Measurements from ENCODE around the gene KCNK16. TPM values are rescaled to one million over a fixed set of nuclear protein-coding genes. Genes with fewer than 3 reads are reported as not detected.

The KCNK16 gene
- total and polyA plus RNA-seq, 2 donors (not counting 1 experiment from before 2014, with no cell fraction given): not detected

DNA sequence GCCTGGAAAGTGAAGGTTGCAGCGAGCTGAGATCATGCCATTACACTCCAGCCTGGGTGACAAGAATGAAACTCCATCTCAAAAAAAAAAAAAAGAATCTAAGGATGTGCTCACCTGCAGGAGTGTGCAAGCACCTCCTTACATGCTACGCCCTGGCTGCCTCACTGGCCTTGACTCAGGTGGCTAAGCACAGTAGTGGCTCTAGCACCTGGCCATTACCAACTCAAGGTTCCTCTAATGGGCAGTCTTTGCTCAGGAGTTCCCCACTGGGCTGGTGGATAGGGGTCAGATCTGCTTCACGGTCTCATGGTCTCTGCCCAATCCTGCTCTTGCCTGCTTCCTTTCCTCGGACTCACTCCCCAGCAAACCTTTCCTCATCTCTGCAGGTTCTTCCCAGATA is 48.0 kb downstream of the KCNK16 start:
- Histone ChIP-seq H3K4me1 (ENCODE audit: control insufficient read depth in 2 of 2, insufficient read depth in 2 of 2, low read length in 2 of 2) (no peaks in the 10 kb centered on the region), H3K9me3 (ENCODE audit: control extremely low read depth in 1 of 3, control insufficient read depth in 2 of 3, insufficient read depth in 1 of 3, low read length in 2 of 3) (no peaks in the 10 kb centered on the region), H3K4me2 (replicated peaks; ENCODE audit: low read depth, low read length, poor library complexity, severe bottlenecking) (no peak overlapping the region), H3K4me3 (ENCODE audit: control extremely low read depth in 1 of 5, extremely low read depth in 1 of 5, insufficient read depth in 1 of 5, low read depth in 2 of 5, low read length in 4 of 5) (no peak overlapping the region), H3K36me3 (replicated peaks in 1 of 2; ENCODE audit: control extremely low read depth in 1 of 2, control insufficient read depth in 1 of 2, extremely low read depth in 1 of 2, insufficient read depth in 2 of 2, low read length in 1 of 2) (no peaks in the 10 kb centered on the region), H3K27me3 (replicated peaks in 1 of 4; ENCODE audit: control extremely low read depth in 1 of 4, control insufficient read depth in 3 of 4, insufficient read depth in 4 of 4, low read length in 3 of 4) (peaks cover 0 to 7% (median 0%) of the 10 kb centered on the region in 4 experiments), H3K9ac (ENCODE audit: low read length) (no peak overlapping the region), H2AFZ (ENCODE audit: insufficient read depth, low read depth, low read length, poor library complexity, severe bottlenecking) (no peak overlapping the region), H3K79me2 (ENCODE audit: control insufficient read depth, insufficient read depth, low read length) (no peaks in the 10 kb centered on the region), H4K20me1 (ENCODE audit: control insufficient read depth, insufficient read depth, low read length, poor library complexity, severe bottlenecking) (no peaks in the 10 kb centered on the region), H3K27ac (ENCODE audit: low read length in 2 of 2) (no peak overlapping the region)
- POLR2A ChIA-PET: no interaction called here
- H3K9me3 Mint-ChIP-seq (ENCODE audit: insufficient read depth): peaks cover 3% of the 10 kb centered on the region
- peaks cover 3% of the 10 kb centered on the region for H3K4me1 Mint-ChIP-seq
- CTCF ChIA-PET: no interaction called here
- H3K4me3 Mint-ChIP-seq: no peak overlapping the region
- no peak overlapping the region for H3K27ac Mint-ChIP-seq
- intact Hi-C loops (cut with micrococcal nuclease): no loop called here
- ATAC-seq (ENCODE audit: low read depth) (no peak), DNase-seq (no peak)
- 67% methylated on average over 3 of the region's 4 CpGs for WGBS (ENCODE audit: insufficient coverage)
- TF ChIP-seq CTCF (IDR thresholded peaks at IDR 0.05): no peak
- no peak for TF ChIP-seq EZH2 (IDR thresholded peaks at IDR 0.05; ENCODE audit: borderline replicate concordance, insufficient read depth, low read depth, low read length, poor library complexity, severe bottlenecking)
- H3K27me3 Mint-ChIP-seq: peaks cover 45% of the 10 kb centered on the region

DNA sequence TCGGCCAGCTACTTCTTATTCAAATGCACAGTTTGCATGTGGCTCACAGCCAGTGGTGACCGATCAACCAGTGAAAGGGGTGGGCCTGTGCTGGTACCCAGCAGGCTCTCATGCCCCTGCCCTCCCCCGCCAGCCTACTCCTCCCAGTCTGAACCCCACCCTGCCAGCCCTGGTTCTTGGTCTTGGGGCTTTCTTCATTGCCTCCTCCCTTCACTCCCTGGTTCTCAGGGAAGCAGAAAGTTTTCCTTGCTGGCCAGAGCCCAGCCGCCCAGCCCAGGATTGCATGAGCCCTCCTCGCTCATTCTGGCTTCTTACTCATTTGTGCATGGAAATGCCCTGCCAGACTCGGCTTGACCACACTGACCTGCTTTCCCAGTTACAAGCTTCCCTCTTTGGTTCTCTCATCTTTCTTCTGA is 49.1 kb downstream of the KCNK16 start:
- ChIA-PET CTCF (no interaction called here), POLR2A (no interaction called here)
- peaks cover 45% of the 10 kb centered on the region for H3K27me3 Mint-ChIP-seq

More for the DNA sequence above, 49.1 kb downstream of the KCNK16 start:
- Mint-ChIP-seq H3K27ac (no peak overlapping the region), H3K4me3 (no peak overlapping the region), H3K9me3 (ENCODE audit: insufficient read depth) (peaks cover 3% of the 10 kb centered on the region), H3K4me1 (peaks cover 3% of the 10 kb centered on the region)
- 66% methylated on average over 6 of the region's 6 CpGs for WGBS (ENCODE audit: insufficient coverage)
- TF ChIP-seq CTCF (IDR thresholded peaks at IDR 0.05) (no peak), EZH2 (IDR thresholded peaks at IDR 0.05; ENCODE audit: borderline replicate concordance, insufficient read depth, low read depth, low read length, poor library complexity, severe bottlenecking) (no peak)
- Histone ChIP-seq H3K9ac (ENCODE audit: low read length) (no peak overlapping the region), H3K27me3 (replicated peaks in 1 of 4; ENCODE audit: control extremely low read depth in 1 of 4, control insufficient read depth in 3 of 4, insufficient read depth in 4 of 4, low read length in 3 of 4) (peaks cover 0 to 7% (median 0%) of the 10 kb centered on the region in 4 experiments), H3K4me1 (ENCODE audit: control insufficient read depth in 2 of 2, insufficient read depth in 2 of 2, low read length in 2 of 2) (no peaks in the 10 kb centered on the region), H2AFZ (ENCODE audit: insufficient read depth, low read depth, low read length, poor library complexity, severe bottlenecking) (no peak overlapping the region), H3K9me3 (ENCODE audit: control extremely low read depth in 1 of 3, control insufficient read depth in 2 of 3, insufficient read depth in 1 of 3, low read length in 2 of 3) (no peaks in the 10 kb centered on the region), H4K20me1 (ENCODE audit: control insufficient read depth, insufficient read depth, low read length, poor library complexity, severe bottlenecking) (no peaks in the 10 kb centered on the region), H3K4me2 (replicated peaks; ENCODE audit: low read depth, low read length, poor library complexity, severe bottlenecking) (no peak overlapping the region), H3K79me2 (ENCODE audit: control insufficient read depth, insufficient read depth, low read length) (no peaks in the 10 kb centered on the region), H3K36me3 (replicated peaks in 1 of 2; ENCODE audit: control extremely low read depth in 1 of 2, control insufficient read depth in 1 of 2, extremely low read depth in 1 of 2, insufficient read depth in 2 of 2, low read length in 1 of 2) (no peaks in the 10 kb centered on the region), H3K27ac (ENCODE audit: low read length in 2 of 2) (no peak overlapping the region), H3K4me3 (ENCODE audit: control extremely low read depth in 1 of 5, extremely low read depth in 1 of 5, insufficient read depth in 1 of 5, low read depth in 2 of 5, low read length in 4 of 5) (no peak overlapping the region)
- no peak for ATAC-seq (ENCODE audit: low read depth)
- DNase-seq: no peak
- intact Hi-C loops (cut with micrococcal nuclease): no loop called here

All from B cell (primary cell).